LNCaP clone FGC (cell line): ENCODE measurements around the gene KRT33B.

Experiments used
- DNase-seq: peaks from one replicate; pipeline ENCODE4 v3.0.0-alpha.2; 2011; ENCODE audit warnings: low read depth
- H3K4me3 ChIP-seq: 2 replicates; pipeline ENCODE4 v1.5.1; 2011; ENCODE audit warnings: mild to moderate bottlenecking, low read depth, low read length, control low read depth
- TF ChIP-seq, protein P1 (sequence below): IDR thresholded peaks from 2 replicates; pipeline ENCODE4 v1.5.1; 2012; ENCODE audit warnings: mild to moderate bottlenecking; ENCODE audit not compliant: control insufficient read depth, insufficient read depth; ENCODE audit errors: extremely low read depth

KRT33B gene

DNA sequence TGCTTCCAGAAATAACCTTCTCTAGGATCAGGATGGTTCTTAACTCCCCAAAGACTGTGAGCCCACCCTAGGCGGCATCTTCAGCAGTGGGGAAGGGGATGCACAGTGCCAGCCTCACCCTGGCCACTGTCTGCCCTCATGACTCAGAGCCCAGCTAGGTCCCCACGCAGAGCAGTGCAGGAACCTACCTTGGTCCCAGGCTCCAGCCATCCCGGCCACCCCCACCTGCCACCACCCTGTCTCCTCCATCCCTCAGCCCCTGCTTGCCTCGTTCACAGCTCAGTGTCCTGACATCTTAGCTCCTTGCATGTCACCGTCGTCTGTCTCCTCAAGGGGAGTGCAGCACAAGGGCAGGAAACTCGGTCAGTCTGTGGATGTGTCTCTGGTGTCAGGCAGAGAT lies 38.0 kb downstream of the KRT33B start:
- DNase-seq, result no peak
- TF ChIP-seq, protein P1, sequence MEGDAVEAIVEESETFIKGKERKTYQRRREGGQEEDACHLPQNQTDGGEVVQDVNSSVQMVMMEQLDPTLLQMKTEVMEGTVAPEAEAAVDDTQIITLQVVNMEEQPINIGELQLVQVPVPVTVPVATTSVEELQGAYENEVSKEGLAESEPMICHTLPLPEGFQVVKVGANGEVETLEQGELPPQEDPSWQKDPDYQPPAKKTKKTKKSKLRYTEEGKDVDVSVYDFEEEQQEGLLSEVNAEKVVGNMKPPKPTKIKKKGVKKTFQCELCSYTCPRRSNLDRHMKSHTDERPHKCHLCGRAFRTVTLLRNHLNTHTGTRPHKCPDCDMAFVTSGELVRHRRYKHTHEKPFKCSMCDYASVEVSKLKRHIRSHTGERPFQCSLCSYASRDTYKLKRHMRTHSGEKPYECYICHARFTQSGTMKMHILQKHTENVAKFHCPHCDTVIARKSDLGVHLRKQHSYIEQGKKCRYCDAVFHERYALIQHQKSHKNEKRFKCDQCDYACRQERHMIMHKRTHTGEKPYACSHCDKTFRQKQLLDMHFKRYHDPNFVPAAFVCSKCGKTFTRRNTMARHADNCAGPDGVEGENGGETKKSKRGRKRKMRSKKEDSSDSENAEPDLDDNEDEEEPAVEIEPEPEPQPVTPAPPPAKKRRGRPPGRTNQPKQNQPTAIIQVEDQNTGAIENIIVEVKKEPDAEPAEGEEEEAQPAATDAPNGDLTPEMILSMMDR, result no peak
- no peak overlapping the region for H3K4me3 ChIP-seq

GRCh38 chr17:41329279-41329948 lies 40.2 kb downstream of the KRT33B start:
- no peak for DNase-seq
- no peak overlapping the region for H3K4me3 ChIP-seq
- TF ChIP-seq, protein P1, result peak; percentile 99

DNA sequence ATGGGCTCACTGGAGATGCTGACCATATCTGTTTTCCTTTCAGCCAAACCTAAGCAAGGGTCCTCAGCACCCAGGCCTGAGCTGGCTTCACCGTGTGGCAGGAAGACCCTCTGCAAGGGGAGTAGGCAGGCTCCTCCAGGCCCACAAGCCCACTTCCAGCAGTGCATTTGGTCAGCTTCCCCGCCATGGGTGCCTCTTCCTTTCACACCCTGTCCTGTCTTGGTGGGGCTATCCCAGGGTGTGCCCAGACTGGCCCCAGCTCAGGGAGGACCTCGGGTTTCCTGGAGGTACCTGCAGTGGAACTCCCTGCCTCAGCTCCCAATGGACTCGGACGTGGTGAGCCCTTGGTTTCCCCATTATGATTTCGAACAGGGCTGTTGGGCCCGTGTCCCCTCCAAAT lies 41.4 kb downstream of the KRT33B start:
- DNase-seq, result no peak
- H3K4me3 ChIP-seq, result no peak overlapping the region
- TF ChIP-seq, protein P1, result no peak

GRCh38 chr17:41327411-41328120 lies 42.0 kb downstream of the KRT33B start:
- H3K4me3 ChIP-seq, result no peak overlapping the region
- no peak for DNase-seq
- TF ChIP-seq, protein P1, result no peak

GRCh38 chr17:41326173-41327145 lies 43.2 kb downstream of the KRT33B start:
- TF ChIP-seq, protein P1, result no peak
- no peak overlapping the region for H3K4me3 ChIP-seq
- no peak for DNase-seq

DNA sequence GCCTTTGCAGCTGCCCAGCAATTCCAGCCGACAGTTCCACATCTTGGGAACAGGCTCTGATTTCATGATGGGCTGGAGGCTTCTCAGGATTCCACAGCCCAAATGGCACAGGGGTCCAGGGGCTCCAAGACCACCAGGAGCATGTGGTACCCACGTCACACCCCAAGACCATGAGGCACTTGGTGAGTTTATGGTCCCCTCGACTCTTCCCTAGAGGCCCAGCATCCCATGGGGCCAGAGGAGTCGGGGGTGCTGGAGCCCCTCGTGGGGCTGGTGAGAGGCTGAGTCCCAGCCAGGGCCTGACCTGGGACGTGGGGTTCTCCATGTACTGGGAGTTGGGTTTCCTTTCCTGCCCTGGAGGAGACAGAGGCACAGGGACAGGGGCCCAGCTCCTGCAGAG lies 44.0 kb downstream of the KRT33B start:
- DNase-seq, result no peak
- TF ChIP-seq, protein P1, result no peak
- H3K4me3 ChIP-seq, result no peak overlapping the region
